NCI-H2196 treated with DMSO at 0.1 percent for 48 hours (cell line): ENCODE results near the gene SHLD1.

Experiments
- DNase-seq: peaks from one replicate; lab custom pipeline; 2025; ENCODE audit not compliant: unreplicated experiment; lab: John Stamatoyannopoulos, UW

The SHLD1 gene

DNA sequence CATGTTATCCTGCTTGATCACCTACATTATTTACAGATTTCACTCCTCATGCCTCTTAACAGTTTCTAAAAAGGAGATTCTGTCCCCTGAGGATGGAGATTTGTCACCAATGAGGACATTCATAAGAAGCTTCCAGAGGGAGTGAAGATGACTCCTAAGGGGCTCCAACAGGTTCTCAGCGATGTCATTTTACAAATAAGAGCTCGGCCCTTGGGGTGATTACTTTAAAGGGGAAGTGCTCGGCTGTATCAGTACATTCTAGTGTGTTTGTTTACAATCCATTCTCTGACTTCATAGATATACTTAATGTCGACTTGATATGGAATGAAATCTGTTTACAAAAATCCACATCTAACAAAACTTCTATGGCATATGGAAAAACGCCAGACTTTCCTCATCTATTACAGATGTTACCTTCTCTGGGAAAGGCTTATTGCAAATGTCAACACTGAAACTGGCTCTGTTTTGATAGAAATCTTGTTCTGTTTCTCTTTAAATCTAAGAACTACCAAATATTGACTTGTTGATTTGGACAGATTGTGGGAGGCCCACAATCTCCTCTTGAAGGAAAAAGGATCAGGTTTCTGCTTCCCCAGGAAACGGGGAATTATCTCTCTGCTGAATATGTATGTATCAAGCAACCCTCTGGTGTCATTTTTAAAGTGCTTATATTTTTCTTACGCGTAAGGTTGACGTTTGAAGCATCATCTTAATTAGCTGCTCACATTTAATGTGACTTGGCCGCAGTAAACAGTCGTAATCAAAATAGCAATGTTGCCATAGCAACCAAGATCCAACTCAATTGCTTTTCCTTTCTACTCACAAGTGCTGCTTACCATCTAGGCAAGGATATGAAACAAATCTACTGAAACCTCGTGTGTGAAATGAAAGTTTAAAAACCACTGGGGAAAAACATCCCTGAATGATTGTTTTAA lies 95.7 kb downstream of the SHLD1 start:
- peak; percentile 42 for DNase-seq

DNA sequence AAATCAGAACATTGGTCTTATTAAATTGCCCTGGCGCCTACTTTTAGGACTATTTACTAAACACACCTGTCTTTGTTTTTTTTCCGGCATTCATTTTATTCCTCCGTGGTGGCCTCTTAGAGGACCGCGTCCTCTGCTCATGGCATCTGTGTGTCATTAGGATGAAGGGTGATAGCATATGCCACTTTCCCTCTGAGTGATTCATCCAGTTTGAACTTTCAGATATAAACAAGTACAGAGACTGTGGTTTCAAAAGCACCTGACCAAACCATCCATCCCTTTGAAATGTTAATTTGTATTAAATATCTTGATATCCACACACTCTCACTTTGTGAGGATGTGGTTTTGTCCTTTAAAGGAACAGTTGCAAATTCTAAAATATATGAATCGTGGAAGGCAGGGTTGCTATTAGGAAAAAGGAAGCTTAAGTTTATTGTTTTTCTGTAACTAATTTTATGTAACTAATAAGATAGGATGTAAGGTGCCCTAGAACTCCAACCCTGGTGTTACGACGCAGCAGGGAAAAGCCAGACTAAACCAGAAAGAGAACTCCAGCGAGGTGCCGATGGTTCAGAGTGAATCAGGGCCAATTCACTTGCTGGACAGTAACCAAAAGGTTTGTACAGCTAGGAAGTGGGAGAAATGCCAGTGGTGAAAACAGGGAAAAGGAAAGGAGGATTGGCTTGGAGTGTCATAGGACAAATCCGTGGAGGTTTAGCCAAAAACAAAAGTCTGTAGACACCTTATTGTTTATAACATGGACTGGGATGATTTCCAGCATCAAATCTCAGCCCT lies 98.7 kb downstream of the SHLD1 start:
- no peak for DNase-seq

DNA sequence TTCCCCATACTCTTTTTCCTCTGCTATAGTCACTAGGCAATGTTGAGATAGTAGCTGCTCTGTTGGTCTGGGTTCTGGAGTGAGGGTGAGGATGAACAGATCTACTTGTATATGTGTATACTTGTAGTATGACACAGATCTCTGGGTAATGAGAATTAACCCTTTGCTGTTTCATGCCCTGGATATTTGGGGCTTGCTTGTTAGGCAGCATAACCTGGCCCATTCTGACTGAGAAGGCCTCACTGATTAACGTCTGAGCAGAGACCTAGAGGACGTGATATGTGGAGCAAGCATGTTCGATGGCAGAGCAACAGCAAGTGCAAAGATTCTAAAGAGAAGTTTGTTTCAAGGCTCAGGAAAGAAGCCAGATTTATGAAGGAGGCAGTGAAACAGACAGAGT lies 105.7 kb downstream of the SHLD1 start:
- no peak for DNase-seq

DNA sequence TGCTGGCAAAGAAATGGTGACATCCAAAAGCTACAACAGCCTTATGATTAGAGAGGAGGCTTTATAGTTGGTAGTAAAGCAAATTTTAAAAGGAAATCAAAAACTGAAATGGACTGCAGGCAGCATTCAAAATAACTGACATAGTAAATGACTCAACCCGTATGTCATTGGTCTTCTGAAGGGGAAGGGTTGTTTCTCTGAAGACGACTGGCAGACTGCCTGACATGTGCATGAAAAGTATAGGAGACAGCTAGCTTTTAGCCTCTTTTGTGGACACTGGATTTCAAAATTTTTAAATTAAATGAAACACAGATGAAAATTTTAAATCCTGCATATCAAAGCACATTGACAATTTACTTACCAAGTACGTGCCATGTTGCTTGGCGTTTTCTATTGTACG lies 109.4 kb downstream of the SHLD1 start:
- DNase-seq = no peak

DNA sequence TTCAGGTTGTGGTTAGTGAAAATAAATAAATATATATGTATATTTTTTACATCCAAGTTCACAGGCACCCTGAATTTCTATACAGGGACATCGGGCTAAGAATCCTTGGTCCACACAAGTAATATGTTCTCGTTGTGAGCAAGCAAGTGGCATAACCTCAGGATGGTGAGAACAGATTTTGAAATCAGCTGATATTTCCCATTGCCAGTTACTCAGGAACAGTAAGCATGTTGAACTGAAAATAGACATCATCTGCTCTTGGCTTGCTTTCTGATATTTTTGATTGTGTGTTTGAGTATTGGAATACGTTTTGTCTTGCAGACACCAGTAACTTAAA lies 112.5 kb downstream of the SHLD1 start:
- DNase-seq = no peak

DNA sequence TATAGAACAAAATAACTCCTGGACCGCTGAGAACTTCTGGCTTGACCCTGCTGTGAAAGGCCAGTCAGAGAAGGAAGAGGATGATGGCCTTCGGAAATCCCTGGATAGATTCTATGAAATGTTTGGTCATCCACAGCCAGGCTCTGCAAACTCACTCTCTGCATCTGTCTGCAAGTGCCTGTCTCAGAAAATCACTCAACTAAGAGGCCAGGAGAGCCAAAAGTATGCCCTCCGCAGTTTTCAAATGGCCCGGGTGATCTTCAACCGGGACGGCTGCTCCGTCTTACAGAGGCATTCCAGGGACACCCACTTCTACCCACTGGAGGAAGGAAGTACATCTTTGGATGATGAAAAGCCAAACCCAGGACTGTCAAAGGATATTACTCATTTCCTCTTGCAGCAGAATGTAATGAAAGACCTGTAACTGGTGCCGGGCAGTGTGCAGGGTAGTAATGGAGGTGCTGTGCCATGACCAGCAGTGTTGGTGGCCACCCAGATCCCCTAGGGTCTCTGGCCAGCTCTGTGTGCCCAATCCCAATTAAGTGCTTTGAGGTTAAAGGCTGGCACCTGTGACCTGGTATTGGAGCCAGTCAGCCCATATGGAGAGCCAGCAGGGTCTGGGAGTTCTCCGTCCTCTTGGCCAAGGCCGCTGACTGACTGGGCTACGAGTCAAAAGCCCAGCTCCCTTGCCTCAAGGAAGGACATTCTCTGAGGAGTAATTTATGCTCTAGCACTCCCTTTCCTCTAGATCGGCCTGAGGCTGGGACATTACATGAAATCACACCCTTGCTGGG lies 113.0 kb downstream of the SHLD1 start:
- DNase-seq = no peak

DNA sequence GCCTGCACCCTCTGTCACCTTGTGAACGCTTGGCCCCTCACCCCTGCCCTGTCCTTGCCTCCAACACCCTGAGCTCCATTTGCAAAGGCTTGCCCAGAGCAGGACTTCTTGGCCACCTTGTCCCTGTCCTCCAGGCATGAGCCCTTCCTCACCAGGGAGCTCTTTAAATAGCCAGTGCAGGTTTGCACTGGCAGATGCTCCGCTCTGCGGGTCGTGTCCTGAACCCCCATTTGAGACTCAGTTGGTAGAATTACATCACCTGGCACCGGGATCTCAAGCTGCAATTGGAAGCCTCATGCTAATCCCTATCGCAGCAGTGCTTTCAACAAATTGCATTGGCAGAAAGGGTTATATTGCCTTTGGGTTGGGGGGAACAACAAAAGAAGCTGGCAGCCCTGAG lies 114.2 kb downstream of the SHLD1 start:
- DNase-seq = no peak

DNA sequence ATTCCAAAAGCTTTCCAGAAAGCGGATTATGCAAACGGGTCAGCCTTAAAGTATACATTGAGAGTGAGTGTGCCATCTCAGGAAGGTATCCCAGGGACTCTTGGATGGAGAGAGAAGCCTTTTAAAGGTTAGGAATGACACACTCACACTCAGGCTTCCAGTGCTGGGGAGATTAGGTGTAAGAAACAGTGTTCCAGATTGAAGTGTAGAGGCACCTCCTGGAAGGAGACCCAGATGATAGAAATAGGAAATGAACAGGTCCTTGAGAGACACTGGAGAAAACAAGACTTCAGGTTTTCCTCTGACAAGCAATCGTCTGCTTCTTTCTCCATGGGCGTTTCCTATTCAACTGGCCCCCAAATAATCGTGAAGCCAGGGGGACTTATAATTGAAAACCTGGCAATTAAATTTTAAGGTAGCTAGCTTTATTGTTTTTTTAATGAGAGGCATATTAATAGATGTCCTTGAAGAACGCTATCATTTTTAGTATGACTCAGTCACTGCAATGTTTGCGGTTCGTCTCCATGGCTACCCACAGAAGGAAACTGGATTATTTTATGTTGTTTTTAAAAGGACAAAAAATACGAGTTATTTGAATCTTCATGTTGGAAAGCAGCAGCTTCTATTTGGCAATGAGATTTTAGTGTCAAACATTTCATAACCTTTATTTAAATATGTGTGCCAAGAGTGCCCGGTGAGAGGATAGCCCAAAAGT lies 114.8 kb downstream of the SHLD1 start:
- DNase-seq = peak; percentile 37

DNA sequence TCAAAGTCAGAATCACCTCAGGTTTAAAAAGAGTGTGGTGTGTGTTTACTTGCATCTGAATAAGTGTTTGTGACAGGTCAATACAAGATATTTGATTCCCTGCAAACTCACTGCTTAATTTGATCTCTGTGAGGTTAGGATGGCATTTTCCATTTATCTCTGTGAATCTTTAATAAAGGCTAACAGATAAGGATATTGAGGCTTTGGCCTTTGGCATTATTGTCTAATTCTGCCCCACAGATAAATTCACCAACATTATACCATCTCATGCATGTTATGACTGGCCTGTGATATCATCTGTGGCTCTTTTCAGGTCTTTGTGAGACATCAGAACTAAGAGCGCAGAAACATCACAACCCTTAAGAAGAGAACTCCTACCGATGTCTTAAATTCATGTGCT lies 115.4 kb downstream of the SHLD1 start:
- no peak for DNase-seq

DNA sequence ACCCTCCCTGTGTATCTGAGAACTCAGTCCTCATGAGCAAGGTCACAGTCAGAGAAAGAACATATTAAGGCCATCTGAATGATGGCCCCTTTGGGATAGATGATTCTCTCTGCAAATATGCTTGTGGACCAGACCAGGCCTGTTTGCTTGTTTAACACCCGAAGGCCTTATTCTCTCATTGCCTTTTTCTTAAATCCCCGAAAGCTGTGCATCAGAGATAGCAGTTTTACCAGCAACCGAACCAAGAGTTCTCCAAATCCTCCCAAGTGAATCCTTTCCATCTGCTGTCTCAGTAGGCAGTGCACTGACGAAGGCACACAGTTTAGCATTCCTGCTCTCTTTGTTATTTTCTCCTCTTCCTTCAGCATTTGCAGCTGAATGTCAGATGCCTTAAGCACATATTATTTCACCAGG lies 120.4 kb downstream of the SHLD1 start:
- no peak for DNase-seq

DNA sequence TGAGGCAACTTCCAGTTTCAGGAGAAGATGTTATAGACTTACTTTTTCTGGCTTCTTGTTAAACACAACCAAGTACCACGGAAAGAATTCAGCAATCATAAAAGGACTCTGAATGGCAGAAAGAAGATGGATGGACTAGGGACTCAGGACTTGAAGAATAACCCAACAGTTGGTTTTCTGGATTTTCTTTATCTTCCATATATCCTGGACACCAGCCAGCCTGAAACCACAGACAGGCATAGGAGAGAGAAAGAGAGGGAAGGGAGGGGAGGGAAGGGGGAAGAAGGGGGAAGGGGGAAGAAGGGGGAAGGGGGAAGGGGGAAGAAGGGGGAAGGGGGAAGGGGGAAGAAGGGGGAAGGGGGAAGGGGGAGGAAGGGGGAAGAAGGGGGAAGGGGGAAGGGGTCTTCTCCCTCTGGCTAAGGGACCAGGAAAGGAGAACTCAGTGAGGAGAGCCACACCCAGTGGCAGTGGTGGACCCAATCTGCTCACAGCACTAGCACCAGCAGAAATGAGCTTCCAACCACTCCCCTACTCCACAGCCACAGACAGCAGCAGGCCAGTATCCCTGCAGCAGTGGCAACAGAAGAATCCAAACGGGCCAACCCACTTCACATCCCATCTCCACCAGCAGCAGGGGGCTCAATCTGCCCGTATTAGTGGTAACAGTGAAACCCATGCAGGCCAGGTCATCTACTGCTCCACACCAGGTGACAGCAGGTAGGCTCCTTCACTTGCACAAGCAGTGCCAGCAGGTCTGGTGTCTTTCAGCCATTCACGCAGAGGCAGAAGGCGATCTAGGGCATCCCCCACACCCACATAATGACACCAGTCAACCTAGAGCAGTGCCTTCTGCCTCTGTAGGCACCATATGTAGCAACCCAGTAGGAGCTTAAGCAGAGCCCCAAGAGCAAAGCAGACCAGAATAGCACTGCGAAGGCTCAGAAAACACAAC lies 121.5 kb downstream of the SHLD1 start:
- DNase-seq = no peak

DNA sequence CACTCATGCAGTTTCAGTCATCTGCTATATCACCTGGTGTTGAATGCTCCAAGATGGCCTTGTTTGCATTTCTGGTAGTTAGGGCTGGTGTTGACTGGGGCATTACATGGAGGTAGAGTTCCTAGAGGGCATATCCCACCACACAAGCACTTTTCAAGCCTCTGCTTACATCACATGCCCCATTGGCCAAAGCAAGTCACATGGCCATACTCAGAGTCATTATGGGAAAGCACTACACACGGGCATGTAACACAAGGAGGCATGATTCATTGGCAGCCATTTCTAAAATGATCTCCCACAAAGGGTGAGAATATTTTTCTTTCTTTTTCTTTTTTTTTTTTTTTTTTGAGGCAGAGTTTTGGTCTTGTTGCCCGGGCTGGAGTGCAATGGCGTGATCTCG lies 126.9 kb downstream of the SHLD1 start:
- no peak for DNase-seq

DNA sequence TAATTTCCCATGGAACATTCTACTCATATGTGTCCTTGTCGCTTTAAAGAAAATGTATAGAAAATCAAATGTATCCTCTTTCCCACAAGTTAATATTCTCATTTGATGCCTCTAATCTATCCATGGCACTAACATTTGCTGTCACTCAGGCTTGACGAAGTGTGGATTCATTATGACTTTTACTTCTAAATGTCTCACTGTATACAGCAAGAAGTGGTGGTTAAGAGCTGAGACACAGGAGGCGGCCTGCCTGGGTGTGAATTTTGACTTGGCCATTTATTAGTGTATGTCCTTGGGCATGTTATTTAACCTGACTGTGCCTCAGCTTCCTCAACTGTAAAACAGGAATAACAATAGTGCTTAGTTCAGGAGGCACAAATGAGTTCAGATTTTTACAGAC lies 130.1 kb downstream of the SHLD1 start:
- DNase-seq = no peak

DNA sequence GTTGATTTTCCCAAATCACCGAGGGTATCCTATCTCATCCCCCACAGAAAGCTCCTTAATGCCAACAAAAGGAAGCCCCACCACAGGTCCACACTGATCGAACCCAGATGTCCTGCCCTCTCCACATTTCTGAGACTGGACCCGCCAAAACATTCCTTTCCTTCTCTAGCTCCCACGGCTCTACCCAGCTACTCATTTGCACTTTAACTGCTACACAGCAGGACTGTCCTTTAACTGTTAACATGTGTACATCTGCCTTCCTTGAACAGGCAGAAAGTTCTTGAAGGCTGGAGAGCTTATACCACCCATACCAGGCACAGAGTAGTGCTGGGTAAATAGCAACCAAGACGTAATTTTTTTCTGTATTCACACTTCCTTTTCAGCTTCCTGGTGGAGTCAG lies 131.5 kb downstream of the SHLD1 start:
- DNase-seq = no peak

DNA sequence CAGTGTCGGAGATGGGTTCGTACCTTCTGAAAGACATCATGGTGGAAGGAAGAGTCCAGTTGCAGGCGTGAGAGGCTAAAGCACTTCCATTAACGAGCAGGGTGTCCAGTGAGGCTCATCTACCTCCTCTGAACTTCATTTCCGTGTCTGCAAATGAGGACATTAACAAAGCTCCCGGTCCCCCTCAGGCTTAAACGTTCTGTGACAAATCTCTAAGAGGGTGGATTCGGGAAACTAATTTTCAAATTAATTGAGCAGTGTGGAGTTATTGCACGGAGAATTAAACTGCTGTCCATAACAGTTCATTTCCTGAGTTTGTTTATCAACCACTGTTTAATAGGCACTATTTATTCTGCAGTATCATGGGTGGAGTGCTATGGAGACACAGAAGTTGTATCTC lies 132.0 kb downstream of the SHLD1 start:
- DNase-seq = no peak

DNA sequence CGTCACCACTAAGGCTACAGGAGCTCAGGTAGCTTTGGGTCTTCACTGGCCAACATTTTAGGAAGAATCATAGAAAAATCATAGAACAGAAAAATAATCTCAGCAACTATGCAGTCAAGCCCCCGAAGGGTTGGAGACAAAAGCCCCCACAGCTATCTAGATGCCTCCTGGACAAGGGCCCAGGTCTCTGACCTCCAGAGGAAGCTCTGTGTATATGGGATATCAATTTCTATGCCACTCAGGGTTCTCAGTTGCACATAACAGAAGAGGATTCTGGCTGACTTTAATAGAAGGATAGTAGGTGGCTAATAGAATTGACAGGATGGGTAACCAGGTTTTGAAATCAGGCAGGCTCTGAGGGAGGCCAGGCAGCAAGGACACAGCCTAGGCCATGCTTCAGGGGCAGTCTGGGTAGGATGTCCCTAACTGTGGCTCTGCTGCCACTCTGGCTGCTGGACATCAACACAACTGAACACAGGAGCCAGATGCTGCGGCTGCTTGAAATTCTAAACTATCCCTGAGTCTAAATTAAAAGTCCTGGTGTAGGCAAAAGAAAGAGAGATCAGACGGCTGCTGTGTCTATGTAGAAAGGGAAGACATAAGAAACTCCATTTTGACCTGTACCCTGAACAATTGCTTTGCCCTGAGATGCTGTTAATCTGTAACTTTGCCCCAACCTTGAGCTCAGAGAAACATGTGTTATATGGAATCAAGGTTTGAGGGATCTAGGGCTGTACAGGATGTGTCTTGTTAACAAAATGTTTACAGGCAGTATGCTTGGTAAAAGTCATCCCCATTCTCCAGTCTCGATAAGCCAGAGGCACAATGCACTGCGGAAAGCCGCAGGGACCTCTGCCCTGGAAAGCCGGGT lies 134.5 kb downstream of the SHLD1 start:
- DNase-seq = no peak

DNA sequence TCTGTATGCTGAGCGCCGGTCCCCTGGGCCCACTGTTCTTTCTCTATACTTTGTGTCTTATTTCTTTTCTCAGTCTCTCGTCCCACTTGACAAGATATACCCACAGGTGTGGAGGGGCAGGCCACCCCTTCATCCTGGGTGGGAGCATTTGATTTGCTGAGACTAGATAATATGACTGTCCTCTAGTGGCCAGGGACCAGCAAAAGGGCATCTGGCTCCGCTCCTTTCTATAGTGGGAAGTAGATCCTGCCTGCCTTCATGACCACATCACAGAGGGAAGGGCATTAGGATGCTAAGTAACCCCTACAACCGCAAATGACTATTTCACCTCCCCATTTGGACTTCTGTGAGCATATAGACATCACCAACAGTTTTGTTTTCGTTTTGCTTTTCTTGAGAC lies 135.7 kb downstream of the SHLD1 start:
- DNase-seq = no peak

DNA sequence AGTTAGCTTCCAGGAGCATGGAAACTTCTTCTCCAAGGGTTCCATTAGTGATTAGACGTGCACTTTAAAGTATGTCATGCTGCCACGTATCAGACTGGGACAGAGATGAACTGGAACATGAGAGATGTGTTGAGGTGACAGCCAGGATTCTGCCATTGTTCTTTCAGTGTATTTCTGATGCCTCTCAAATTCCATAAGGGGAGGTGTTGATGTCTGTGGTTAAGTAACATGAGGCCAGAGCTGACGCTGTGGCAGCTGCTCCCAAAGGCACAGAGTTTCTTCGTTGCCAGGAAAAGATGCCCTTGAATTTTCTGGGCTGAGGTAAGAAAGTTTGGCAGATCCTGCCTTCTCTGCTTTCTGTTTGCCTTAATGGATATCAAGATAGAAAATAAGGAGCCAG lies 136.6 kb downstream of the SHLD1 start:
- DNase-seq = peak; percentile 51

DNA sequence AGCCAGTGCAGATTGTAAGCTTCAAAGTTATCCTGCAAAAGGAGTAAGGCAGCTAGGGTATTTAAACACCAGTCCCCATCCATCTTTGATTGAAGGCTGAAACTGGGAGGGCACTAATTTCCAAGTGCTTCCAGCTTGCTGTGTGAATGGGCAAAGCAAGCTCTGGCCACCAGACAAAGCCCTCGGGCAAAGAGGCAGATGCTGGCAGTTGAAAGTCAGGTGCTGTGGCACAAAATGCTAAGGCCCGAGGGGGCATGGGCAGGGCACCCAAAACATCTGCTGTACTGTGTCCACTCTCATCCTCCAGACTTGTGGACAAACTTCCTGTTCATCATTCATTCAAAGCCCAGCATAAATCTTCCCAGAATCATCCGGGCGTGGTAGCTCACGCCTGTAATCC lies 137.2 kb downstream of the SHLD1 start:
- peak; percentile 32 for DNase-seq
